GM12865 (cell line): Measurements from ENCODE around the gene OCIAD1.

ENCODE experiments used
- DNase-seq: peaks from one replicate; pipeline ENCODE4 v3.0.0; 2010; ENCODE audit warnings: low read depth
- H3K4me3 ChIP-seq: 2 replicates; pipeline ENCODE4 v1.5.1; 2011; ENCODE audit warnings: mild to moderate bottlenecking, low read depth, low read length, control low read depth
- CTCF ChIP-seq: IDR thresholded peaks from 2 replicates; pipeline ENCODE4 v1.5.1; 2011; ENCODE audit warnings: low read length, control low read depth, low read depth, inconsistent platforms; ENCODE audit not compliant: insufficient read depth; ENCODE audit errors: missing control alignments

OCIAD1 gene

GRCh38 chr4:48891028-48891619 lies 60.2 kb downstream of the OCIAD1 start:
- TF ChIP-seq CTCF, result no peak
- no peak for DNase-seq
- no peak overlapping the region for H3K4me3 ChIP-seq

- H3K4me3 ChIP-seq, result no peak overlapping the region
- DNase-seq, result no peak
- TF ChIP-seq CTCF, result no peak
Observed at GRCh38 chr4:48896845-48897244, 66.0 kb downstream of the OCIAD1 start.

GRCh38 chr4:48898733-48899431 lies 68.0 kb downstream of the OCIAD1 start:
- no peak for DNase-seq
- no peak overlapping the region for H3K4me3 ChIP-seq
- no peak for TF ChIP-seq CTCF

DNA sequence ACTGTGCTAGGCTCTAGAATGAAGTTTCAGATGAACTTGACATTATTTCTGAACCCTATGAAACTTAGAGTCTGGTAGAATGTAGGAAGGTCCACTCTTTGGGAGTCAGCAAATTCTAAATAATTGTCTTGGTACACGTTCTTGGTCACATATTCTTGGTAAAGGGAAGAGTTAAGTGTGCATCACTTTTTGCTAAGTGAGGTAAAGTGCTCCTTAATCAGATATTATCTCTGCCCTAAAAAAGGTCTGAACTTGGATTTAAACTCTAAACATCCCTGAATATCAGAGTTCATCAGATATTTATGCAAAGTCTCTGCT lies 68.5 kb downstream of the OCIAD1 start:
- TF ChIP-seq CTCF, result no peak

DNA sequence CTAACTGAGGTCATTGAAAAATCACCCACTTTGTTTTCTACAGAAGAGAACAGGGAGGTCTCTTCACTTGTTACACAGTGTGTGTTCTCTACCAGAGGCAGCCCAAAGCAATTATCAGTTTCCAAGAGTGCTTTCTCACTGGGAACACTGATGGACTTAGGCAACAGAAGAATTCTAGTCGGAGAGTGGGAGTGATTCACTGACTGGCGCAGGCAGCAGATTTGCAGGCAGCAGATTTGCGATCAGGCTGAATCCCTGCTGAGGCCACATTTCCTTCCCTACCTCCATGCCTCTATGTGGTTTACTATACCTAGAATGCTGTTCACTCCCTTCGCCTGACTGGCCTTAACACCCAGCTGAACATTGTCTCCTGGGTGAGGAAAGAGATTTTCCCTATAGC lies 69.1 kb downstream of the OCIAD1 start:
- TF ChIP-seq CTCF, result no peak
- no peak overlapping the region for H3K4me3 ChIP-seq
- DNase-seq, result no peak

More for the DNA sequence above, 68.5 kb downstream of the OCIAD1 start:
- no peak for DNase-seq
- H3K4me3 ChIP-seq, result no peak overlapping the region

- TF ChIP-seq CTCF, result no peak
- no peak for DNase-seq
- H3K4me3 ChIP-seq, result no peak overlapping the region
Observed at GRCh38 chr4:48901196-48901595, 70.3 kb downstream of the OCIAD1 start.

GRCh38 chr4:48902266-48902665 lies 71.4 kb downstream of the OCIAD1 start:
- no peak for DNase-seq
- TF ChIP-seq CTCF, result no peak
- no peak overlapping the region for H3K4me3 ChIP-seq
